Vagina (tissue), 2 donors: Measurements from ENCODE around the gene POLA1.

Experiments used
- POLR2A ChIP-seq, 2 donors: fragments of 450-650 bp; IDR thresholded peaks; one replicate each; pipeline ENCODE4 v1.6.1; 2017; ENCODE audit warnings: antibody characterized with exemption in 2 of 2, mild to moderate bottlenecking in 2 of 2, moderate library complexity in 2 of 2
- POLR2AphosphoS5 ChIP-seq, 2 donors: sonication (generic); formaldehyde crosslinking; IDR thresholded peaks; one replicate each; pipeline ENCODE4 v1.9.0; 2017; ENCODE audit warnings: antibody characterized with exemption in 2 of 2, mild to moderate bottlenecking in 2 of 2, low read depth in 1 of 2; ENCODE audit not compliant: insufficient read depth in 1 of 2
- TF ChIP-seq, protein P1 (sequence below), 3 experiments: fragments of 450-650 bp in 2 of 3; fragments of 200-600 bp in 1 of 3; sonication (generic) in 1 of 3; IDR thresholded peaks; one replicate each; pipeline ENCODE4 v1.5.1; 2017 to 2019; ENCODE audit warnings: antibody characterized with exemption in 3 of 3, mild to moderate bottlenecking in 2 of 3, moderate library complexity in 2 of 3

- TF ChIP-seq, protein P1, sequence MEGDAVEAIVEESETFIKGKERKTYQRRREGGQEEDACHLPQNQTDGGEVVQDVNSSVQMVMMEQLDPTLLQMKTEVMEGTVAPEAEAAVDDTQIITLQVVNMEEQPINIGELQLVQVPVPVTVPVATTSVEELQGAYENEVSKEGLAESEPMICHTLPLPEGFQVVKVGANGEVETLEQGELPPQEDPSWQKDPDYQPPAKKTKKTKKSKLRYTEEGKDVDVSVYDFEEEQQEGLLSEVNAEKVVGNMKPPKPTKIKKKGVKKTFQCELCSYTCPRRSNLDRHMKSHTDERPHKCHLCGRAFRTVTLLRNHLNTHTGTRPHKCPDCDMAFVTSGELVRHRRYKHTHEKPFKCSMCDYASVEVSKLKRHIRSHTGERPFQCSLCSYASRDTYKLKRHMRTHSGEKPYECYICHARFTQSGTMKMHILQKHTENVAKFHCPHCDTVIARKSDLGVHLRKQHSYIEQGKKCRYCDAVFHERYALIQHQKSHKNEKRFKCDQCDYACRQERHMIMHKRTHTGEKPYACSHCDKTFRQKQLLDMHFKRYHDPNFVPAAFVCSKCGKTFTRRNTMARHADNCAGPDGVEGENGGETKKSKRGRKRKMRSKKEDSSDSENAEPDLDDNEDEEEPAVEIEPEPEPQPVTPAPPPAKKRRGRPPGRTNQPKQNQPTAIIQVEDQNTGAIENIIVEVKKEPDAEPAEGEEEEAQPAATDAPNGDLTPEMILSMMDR (IDR thresholded peaks at IDR 0.05): no peak
- no peak for TF ChIP-seq POLR2A (IDR thresholded peaks at IDR 0.05)
- no peak for TF ChIP-seq POLR2AphosphoS5 (IDR thresholded peaks at IDR 0.05; ENCODE audit: insufficient read depth in 1 of 2, low read depth in 1 of 2)
Observed at GRCh38 chrX:24767557-24767956, 73.8 kb downstream of the POLA1 start.
